BLaER1 (cell line): Measurements from ENCODE around the gene P2RX7.
A peak's percentile ranks its signal among the peaks of the same experiment; 100 is the strongest.

ENCODE experiments used
- H3K27ac ChIP-seq: shearing (Covaris generic); formaldehyde crosslinking; 2 replicates; pipeline ENCODE4 v1.8.1; 2022
- H3K27me3 ChIP-seq: shearing (Covaris generic); formaldehyde crosslinking; 2 replicates; pipeline ENCODE4 v1.8.1; 2022
- H3K36me3 ChIP-seq: shearing (Covaris generic); formaldehyde crosslinking; 2 replicates; pipeline ENCODE4 v1.8.1; 2022
- H3K4me1 ChIP-seq: shearing (Covaris generic); formaldehyde crosslinking; 2 replicates; pipeline ENCODE4 v1.8.1; 2022
- H3K4me2 ChIP-seq: shearing (Covaris generic); formaldehyde crosslinking; 2 replicates; pipeline ENCODE4 v1.8.1; 2022
- H3K4me3 ChIP-seq: shearing (Covaris generic); formaldehyde crosslinking; 2 replicates; pipeline ENCODE4 v1.8.1; 2022
- H3K9ac ChIP-seq: shearing (Covaris generic); formaldehyde crosslinking; 2 replicates; pipeline ENCODE4 v1.8.1; 2022
- H3K9me3 ChIP-seq: shearing (Covaris generic); formaldehyde crosslinking; 2 replicates; pipeline ENCODE4 v1.8.1; 2022
- H4K20me1 ChIP-seq: shearing (Covaris generic); formaldehyde crosslinking; 2 replicates; pipeline ENCODE4 v1.8.1; 2022
- Cebpa-rat ChIP-seq: shearing (Covaris generic); IDR thresholded peaks from 2 replicates; pipeline ENCODE4 v1.8.1; 2022

The P2RX7 gene

GRCh38 chr12:121132601-121133481 lies at the start of gene P2RX7:
TSS of gene P2RX7 (plus strand) at chr12:121132876. CDS start at chr12:121132971, 95 bp downstream.
- Histone ChIP-seq H3K27ac (peak within 1 kb of the TSS; percentile 68), H3K4me1 (peaks cover 66% of the 10 kb centered on the region), H3K4me3 (peak within 1 kb of the TSS; percentile 53), H3K9ac (peak within 1 kb of the TSS; percentile 69), H4K20me1 (no peaks in the 10 kb centered on the region), H3K36me3 (peaks cover 3% of the 10 kb centered on the region; the same call in 1 of the 2 replicates), H3K27me3 (no peaks in the 10 kb centered on the region), H3K4me2 (peak within 1 kb of the TSS; percentile 89), H3K9me3 (no peaks in the 10 kb centered on the region)
- TF ChIP-seq Cebpa-rat, result no peak

- no peak overlapping the region for H3K9ac ChIP-seq
- no peaks in the 10 kb centered on the region for H4K20me1 ChIP-seq
- H3K4me2 ChIP-seq, result no peak overlapping the region
- peaks cover 25% of the 10 kb centered on the region for H3K4me1 ChIP-seq
- no peak overlapping the region for H3K4me3 ChIP-seq
- H3K36me3 ChIP-seq, result no peaks in the 10 kb centered on the region
- H3K27me3 ChIP-seq, result no peaks in the 10 kb centered on the region
- no peak for TF ChIP-seq Cebpa-rat
- no peak overlapping the region for H3K27ac ChIP-seq
- no peaks in the 10 kb centered on the region for H3K9me3 ChIP-seq
Observed at GRCh38 chr12:121084229-121084628, 48.4 kb upstream of the P2RX7 start.

GRCh38 chr12:121085069-121085468 lies 47.6 kb upstream of the P2RX7 start:
- no peak overlapping the region for H3K9ac ChIP-seq
- peaks cover 26% of the 10 kb centered on the region for H3K4me1 ChIP-seq
- no peak for TF ChIP-seq Cebpa-rat
- no peaks in the 10 kb centered on the region for H3K9me3 ChIP-seq
- no peak overlapping the region for H3K27ac ChIP-seq
- no peaks in the 10 kb centered on the region for H3K36me3 ChIP-seq
- H4K20me1 ChIP-seq, result no peaks in the 10 kb centered on the region
- H3K4me3 ChIP-seq, result no peak overlapping the region
- H3K4me2 ChIP-seq, result no peak overlapping the region
- H3K27me3 ChIP-seq, result no peaks in the 10 kb centered on the region

DNA sequence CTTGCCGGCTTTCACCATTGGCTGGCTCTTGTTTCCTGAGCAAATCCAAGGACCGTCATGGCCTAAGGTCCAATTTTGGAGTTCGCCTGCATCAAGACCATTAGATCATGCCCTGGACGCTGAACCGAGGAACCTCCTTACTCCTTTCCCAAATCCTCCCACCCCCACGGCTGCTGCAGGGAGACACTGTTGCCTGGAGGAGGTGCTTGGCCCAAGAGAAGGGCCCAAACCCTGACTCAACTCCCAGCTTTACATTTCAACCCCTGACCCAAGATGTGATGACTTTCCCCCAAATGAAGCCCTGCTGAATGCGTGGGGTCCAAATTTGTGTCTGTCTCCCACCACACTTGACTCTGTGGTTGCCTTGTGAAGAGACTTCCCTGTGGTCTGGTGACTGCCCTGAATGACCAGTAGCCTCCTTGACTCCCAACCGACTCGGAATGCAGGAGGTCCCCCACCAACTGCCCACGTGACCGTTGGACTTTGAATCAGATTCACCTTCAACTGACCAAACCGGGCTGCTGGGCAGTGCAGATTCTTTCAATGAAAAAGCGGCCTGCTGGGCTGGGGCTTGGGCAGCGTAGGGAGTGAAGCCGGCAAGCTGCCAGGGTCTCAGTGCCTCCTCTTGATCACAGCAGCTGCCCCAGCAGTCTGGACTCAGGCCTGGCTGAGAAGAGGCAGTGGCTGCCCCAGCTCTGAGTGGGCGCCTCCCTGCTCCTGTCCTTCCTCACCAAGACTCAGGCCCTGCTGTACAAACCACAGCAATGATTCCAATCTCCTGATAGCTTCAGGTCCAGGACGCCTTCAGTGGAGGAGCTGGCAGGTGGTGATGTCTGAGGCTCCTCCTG lies 46.9 kb upstream of the P2RX7 start:
- H3K27me3 ChIP-seq, result no peaks in the 10 kb centered on the region

GRCh38 chr12:121086781-121087295 lies 45.8 kb upstream of the P2RX7 start:
- Histone ChIP-seq H3K4me1 (peaks cover 28% of the 10 kb centered on the region), H3K9ac (no peak overlapping the region)
- TF ChIP-seq Cebpa-rat, result no peak

More for the DNA sequence above, 46.9 kb upstream of the P2RX7 start:
- Histone ChIP-seq H3K4me3 (no peak overlapping the region), H3K27ac (no peak overlapping the region), H3K9ac (no peak overlapping the region), H3K9me3 (no peaks in the 10 kb centered on the region), H3K4me1 (peaks cover 26% of the 10 kb centered on the region), H4K20me1 (no peaks in the 10 kb centered on the region), H3K36me3 (no peaks in the 10 kb centered on the region), H3K4me2 (no peak overlapping the region)
- no peak for TF ChIP-seq Cebpa-rat

DNA sequence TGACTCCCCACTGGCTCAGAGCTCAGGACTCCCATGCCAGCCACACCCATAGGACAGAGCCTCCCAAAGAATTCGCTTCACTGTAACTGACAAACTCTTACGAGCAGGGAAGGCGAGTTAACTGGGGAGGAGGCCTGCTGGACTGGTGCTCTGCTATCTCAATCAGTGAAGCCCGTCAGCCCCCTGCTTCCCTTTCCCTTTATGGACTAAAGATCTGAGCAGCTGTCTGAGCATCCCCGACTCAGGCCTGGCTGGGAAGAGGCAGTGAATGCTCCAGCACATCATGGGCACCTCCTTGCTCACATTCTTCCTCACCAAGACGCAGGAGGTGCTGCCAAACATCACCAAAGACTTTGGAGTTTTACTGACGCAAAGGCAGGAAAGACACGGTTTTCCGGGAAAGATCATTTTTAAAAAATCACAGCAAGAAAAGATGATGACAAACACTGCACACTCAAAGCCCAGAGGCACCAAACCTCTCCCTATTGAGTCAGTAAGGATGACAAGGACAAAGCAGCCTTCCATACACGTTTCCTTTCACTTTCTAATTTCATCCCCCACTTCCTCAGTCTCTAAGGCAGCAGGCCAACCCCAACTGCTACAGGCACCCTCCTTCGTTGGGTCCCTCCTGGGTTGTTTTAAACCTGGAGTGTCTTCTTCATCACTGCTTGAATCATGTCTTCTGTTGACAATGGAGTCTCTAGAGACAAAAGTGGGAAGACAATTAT lies 45.0 kb upstream of the P2RX7 start:
- Histone ChIP-seq H3K9ac (peak overlapping the region; percentile 17; the same call in 1 of the 2 replicates), H3K36me3 (no peaks in the 10 kb centered on the region), H3K4me3 (no peak overlapping the region), H3K4me1 (peaks cover 36% of the 10 kb centered on the region), H3K9me3 (no peaks in the 10 kb centered on the region), H3K27ac (peak overlapping the region; percentile 68), H4K20me1 (no peaks in the 10 kb centered on the region), H3K27me3 (no peaks in the 10 kb centered on the region), H3K4me2 (peak overlapping the region; percentile 58)
- TF ChIP-seq Cebpa-rat, result no peak

More at GRCh38 chr12:121086781-121087295, 45.8 kb upstream of the P2RX7 start:
- Histone ChIP-seq H3K4me3 (no peak overlapping the region), H3K9me3 (no peaks in the 10 kb centered on the region), H3K4me2 (peak overlapping the region; percentile 58), H3K27me3 (no peaks in the 10 kb centered on the region), H3K27ac (peak overlapping the region; percentile 68), H4K20me1 (no peaks in the 10 kb centered on the region), H3K36me3 (no peaks in the 10 kb centered on the region)

DNA sequence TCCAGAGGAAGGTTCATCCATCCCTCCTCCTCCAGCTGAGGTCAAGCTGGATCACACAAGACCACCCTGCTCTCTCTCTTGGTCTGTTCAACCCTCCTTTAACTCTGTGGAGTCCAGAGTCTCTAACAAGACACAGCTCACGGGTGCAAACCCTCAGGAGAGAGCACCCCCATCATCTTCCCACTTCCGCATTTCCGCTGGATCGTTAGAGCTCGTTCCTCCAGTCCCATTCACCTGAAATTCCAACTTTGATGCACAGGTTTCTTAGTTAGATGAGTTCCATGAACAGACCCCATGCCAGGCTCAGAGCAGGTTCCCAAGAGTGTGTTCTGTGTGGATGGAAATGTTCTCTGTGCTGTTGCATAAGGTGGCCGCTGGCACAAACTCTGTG lies 44.5 kb upstream of the P2RX7 start:
- H3K9ac ChIP-seq, result 0 out of 2 replicates have a peak overlapping the region, but pooled peaks have one; percentile 17
- no peaks in the 10 kb centered on the region for H3K36me3 ChIP-seq
- H3K27ac ChIP-seq, result peak overlapping the region; percentile 68
- peak overlapping the region; percentile 58 for H3K4me2 ChIP-seq
- peaks cover 40% of the 10 kb centered on the region for H3K4me1 ChIP-seq
- peaks cover under 1% of the 10 kb centered on the region for H3K9me3 ChIP-seq
- no peak overlapping the region for H3K4me3 ChIP-seq
- no peak for TF ChIP-seq Cebpa-rat
- no peaks in the 10 kb centered on the region for H4K20me1 ChIP-seq
- no peaks in the 10 kb centered on the region for H3K27me3 ChIP-seq

- Histone ChIP-seq H3K4me1 (peaks cover 50% of the 10 kb centered on the region), H3K4me3 (no peak overlapping the region), H4K20me1 (no peaks in the 10 kb centered on the region), H3K4me2 (peak overlapping the region; percentile 58; the same call in 1 of the 2 replicates), H3K9ac (no peak overlapping the region), H3K27ac (0 out of 2 replicates have a peak overlapping the region, but pooled peaks have one; percentile 39), H3K9me3 (peaks cover 11% of the 10 kb centered on the region), H3K36me3 (no peaks in the 10 kb centered on the region), H3K27me3 (no peaks in the 10 kb centered on the region)
- TF ChIP-seq Cebpa-rat, result no peak
Observed at GRCh38 chr12:121089031-121089812, 43.5 kb upstream of the P2RX7 start.
